Muscle of arm (tissue), 12 donors: Measurements from ENCODE around the gene RPLP2. TPM values are rescaled to one million over a fixed set of nuclear protein-coding genes. Genes with fewer than 3 reads are reported as not detected.

Experiments
- DNase-seq: peaks from one replicate; pipeline ENCODE4 v3.0.0-alpha.2; 2013
- polyA plus RNA-seq, 12 donors: library from polyadenylated mRNA; unstranded; fragments of 120-200 nt; gene quantifications; one replicate each; pipeline ENCODE4 v1.2.1, GENCODE V29; 2013; ENCODE audit not compliant: insufficient read length in 12 of 12

Gene RPLP2
- polyA plus RNA-seq, 12 donors: 1,154 to 1,810 (median 1,407) TPM

GRCh38 chr11:844693-845644 is 35.2 kb downstream of the RPLP2 start:
- DNase-seq: peak; percentile 93

DNA sequence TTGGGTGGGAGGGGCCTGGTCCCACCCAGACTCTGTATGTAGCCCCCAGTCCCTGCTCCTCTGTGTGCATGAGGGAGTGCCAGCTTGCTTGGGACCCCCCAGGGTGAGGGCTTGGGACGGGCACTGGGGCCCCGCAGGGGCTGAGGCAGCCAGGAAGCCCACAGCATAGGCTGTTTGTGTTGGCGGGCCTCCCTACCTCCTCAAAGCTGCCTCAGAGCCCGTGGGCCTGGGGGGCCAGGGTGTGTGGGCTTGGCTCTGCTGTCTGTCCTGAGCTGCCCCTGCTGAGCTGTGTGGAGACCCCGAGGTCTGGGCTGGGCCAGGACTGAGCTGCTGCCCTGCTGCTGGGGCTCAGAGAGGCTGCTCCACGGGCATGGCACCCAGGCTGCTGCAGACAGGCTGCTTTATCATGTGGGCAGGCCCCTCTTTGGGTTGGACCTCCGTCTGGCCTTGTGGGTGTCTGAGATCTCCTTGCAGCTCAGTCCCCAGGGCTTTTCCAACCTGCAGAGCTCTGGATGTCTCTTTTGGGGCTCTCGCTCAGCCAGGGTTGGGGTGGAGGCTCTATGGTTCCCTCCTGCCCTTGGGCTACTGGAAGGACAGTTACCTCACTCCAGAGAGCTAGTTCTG is 36.2 kb downstream of the RPLP2 start:
- DNase-seq: no peak

GRCh38 chr11:846496-847098 is 36.8 kb downstream of the RPLP2 start:
- no peak for DNase-seq

- DNase-seq: no peak
Measured at GRCh38 chr11:847876-848275, 38.1 kb downstream of the RPLP2 start.

- DNase-seq: no peak
Measured at GRCh38 chr11:848380-848931, 38.7 kb downstream of the RPLP2 start.

DNA sequence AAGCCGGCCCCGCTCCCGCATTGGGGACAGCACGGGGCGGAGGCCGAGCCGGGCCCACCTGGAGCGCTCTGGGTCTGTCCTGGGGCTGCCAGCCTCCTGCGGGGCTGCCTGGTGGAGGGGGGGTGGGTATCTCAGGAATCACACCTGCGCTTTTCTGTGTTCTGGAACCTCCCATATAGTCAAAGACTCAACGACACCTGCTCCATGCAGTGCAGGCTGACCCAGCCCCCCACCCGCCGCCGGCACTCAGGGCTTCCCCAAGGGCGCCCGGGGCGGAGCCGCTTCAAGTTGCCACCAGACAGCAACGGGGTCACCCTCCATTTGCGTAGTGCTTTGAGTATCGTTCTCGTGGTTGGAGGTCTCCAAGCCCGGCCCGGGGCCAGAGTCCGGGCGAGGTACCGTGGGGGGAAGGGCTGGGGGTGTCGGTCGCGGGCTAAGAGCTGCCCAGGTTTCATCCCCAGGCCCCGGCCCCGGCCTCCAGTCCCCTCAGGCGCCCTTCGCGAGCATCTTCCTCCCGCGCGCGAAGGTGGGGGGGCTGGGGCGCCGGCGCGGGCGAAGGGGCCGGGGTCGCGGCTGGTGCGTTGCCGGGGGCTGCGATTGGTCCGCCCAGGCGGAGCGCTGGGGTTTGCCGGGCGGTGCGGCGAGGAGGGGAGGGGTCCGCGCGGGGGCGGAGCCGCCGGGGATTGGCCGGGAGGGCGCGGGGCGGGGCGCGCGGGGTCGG is 39.5 kb downstream of the RPLP2 start:
- no peak for DNase-seq

GRCh38 chr11:849951-850774 is 40.4 kb downstream of the RPLP2 start:
- no peak for DNase-seq

DNA sequence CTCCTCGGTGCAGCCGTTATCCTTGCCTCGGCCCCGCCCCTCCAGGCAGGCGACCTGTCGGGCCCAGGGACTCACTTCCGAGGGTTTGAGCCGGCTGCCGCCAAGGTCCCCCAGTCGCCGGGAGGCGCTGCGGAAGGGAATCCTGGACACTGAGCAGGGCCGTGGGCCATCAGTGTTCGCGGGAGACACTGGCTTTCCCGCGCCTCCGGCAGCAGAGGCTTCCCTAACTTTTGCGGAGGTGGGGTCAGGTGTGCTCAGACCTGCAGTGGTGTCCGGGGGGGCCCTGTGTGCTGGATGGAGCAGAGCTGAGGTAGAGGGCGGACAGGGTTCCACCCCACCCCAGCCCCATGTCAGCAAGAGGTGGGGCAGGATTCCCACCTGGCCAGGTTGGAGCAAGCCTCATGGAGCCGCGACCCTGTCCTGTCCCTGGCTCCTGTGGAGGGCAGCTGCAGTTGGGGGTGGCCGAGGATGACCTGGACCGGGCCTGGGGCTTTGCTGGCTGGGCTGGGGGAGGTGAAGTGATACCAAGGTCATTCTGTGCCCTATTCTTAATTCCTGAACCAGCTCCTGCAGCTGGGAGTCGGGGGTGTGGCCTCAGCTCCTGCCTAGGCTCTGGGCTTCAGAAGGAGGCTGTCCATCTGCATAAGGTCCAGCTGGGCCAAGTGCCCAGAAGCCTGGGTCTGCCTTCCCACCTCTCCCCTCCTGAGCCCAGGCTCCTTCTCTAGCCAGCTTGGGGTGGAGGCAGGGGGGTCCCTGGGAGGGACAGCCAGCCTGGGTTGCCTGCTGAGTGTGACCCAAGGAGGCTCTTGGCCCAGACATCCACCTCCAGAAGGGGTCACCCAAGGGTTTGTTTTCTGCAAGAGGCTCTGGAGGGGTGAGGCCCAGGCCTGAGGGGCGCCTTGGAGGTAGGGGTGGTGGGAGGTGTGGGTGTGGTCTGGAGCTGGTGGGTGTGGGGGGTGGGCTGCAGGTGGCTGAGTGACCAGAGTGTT is 41.3 kb downstream of the RPLP2 start:
- no peak for DNase-seq

DNA sequence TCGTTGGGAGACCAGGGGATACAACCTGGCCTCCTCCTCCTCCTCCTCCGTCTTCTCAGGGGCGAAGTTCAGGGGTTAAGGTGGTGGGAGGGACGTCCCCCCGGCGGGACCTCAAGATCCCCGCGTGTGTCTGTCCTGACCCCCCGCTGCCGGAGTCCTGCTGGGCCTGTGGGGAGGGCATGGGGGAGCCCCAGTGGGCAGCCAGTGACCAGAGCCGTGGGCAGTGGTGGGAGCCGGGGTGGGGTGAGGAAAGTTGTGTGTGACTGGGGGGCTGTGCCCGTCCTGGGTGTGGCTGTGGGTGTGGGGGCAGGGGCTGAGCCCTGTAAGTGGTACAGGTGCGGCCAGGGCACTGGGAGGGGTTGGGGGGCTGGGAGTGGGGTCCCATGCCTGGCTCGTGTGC is 43.0 kb downstream of the RPLP2 start:
- no peak for DNase-seq

GRCh38 chr11:853682-854448 is 44.1 kb downstream of the RPLP2 start:
- no peak for DNase-seq

- no peak for DNase-seq
Measured at GRCh38 chr11:854601-855329, 45.0 kb downstream of the RPLP2 start.

DNA sequence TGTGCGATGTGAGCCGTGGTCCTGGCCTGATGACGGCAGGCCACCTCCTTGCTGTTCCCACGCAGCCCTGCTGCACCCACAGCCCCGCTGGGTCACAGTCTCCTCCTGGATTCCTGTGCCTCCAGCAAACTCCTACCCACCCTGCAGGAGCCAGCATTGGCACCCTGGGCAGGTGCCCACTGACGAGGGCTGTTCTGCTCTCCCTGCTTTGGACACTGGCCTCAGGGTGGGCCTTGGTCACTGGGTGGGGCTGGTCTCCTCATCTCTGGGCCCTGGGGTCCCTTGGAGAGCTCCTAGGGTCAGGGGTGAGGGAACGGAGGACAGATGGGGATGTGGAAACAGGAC is 45.5 kb downstream of the RPLP2 start:
- DNase-seq: no peak

GRCh38 chr11:855796-856195 is 46.0 kb downstream of the RPLP2 start:
- no peak for DNase-seq

GRCh38 chr11:856397-856796 is 46.6 kb downstream of the RPLP2 start:
- DNase-seq: no peak

GRCh38 chr11:858053-858761 is 48.4 kb downstream of the RPLP2 start:
- DNase-seq: no peak

GRCh38 chr11:858762-859339 is 49.1 kb downstream of the RPLP2 start:
- no peak for DNase-seq
